GM12891 (cell line): ENCODE data around the gene C19orf44.
"Not testable (repeated sequence)": the region's sequence is repeated elsewhere in the genome, so short reads cannot be mapped to it uniquely, and the experiment has no call there.

Experiments used
- PAX5 ChIP-seq: IDR thresholded peaks from 2 replicates; pipeline ENCODE4 v1.6.1; 2011; ENCODE audit warnings: low read length, moderate library complexity, mild to moderate bottlenecking; ENCODE audit not compliant: insufficient read depth, severe bottlenecking
- POLR2A ChIP-seq: IDR thresholded peaks from 2 replicates; pipeline ENCODE4 v1.6.1; 2011; ENCODE audit warnings: low read depth, low read length, control low read depth
- POLR2AphosphoS5 ChIP-seq: IDR thresholded peaks from 2 replicates; pipeline ENCODE4 v1.6.1; 2011; ENCODE audit warnings: low read depth, low read length, control low read depth
- TAF1 ChIP-seq: IDR thresholded peaks from 2 replicates; pipeline ENCODE4 v1.6.1; 2011; ENCODE audit warnings: low read depth, low read length, control low read depth

GRCh38 chr19:16551902-16552301 is 55.7 kb downstream of the C19orf44 start:
- TF ChIP-seq POLR2A, POLR2AphosphoS5, TAF1, PAX5: not testable (repeated sequence)
